WI38 (cell line): Measurements from ENCODE around the gene LDAH.

Source experiments
- H3K4me3 ChIP-seq: 2 replicates; pipeline ENCODE4 v1.5.1; 2011; ENCODE audit warnings: low read depth, mild to moderate bottlenecking, control low read depth, low read length
- CTCF ChIP-seq: IDR thresholded peaks from 2 replicates; pipeline ENCODE4 v1.5.1; 2012; ENCODE audit warnings: low read depth, mild to moderate bottlenecking, control low read depth, low read length

LDAH gene

DNA sequence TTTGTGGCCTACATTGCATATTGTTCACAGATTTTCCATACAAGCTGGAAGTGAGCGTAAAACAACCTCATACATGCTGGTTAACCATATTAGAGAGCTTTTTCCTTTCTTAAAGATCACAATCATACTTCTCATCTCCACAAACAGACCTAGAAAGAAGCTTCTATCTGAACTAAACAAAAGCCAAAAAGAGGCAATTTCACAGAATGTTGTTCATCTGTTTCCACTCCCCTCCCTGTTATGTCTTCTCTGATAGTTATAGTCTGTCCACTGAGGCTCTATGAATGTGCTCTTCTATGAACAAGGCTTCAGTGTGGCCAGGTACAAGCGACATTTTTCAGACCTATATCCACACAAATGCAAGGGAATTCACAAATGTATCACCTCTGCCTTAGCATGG lies 63.4 kb downstream of the LDAH start:
- H3K4me3 ChIP-seq, result no peak overlapping the region
- TF ChIP-seq CTCF, result no peak

GRCh38 chr2:20758997-20759396 lies 63.9 kb downstream of the LDAH start:
- no peak for TF ChIP-seq CTCF
- no peak overlapping the region for H3K4me3 ChIP-seq

GRCh38 chr2:20757405-20758090 lies 65.4 kb downstream of the LDAH start:
- H3K4me3 ChIP-seq, result no peak overlapping the region
- TF ChIP-seq CTCF, result no peak

- H3K4me3 ChIP-seq, result no peak overlapping the region
- peak; percentile 28; the same call in 1 of the 2 replicates for TF ChIP-seq CTCF
These were observed 67.6 kb downstream of the LDAH start for GRCh38 chr2:20755132-20755800.

- TF ChIP-seq CTCF, result no peak
- no peak overlapping the region for H3K4me3 ChIP-seq
These were observed 70.6 kb downstream of the LDAH start for GRCh38 chr2:20752293-20752692.

- no peak overlapping the region for H3K4me3 ChIP-seq
- no peak for TF ChIP-seq CTCF
These were observed 75.6 kb downstream of the LDAH start for GRCh38 chr2:20747317-20747716.

DNA sequence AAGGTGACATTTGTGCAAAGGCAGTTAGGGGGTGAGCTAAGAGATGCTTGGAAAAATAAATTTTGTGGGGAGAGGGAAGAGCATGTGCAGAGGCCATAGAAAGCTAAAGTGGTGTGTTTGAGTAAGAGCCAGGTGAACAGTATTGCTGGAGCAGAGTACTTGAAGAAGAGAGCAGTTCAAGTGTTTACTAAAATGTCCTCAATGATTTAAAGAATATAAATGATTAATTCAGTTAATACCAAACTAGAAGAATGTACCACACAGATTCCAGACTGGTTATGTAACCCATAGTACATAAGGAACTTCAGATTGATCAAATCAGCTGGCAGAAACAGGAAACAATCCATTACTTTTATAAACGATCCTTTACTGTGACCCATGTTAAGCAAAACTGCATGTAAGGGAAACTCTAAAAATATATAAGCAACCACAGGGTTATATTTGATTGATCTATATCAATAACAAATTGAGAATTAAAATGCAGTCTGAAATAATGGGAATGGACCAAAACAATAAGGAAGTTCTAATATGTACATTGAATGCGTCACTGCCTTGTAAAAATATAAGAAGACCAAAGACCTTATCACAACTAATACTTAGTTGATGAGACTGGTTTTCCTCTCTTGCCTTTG lies 76.9 kb downstream of the LDAH start:
- H3K4me3 ChIP-seq, result no peak overlapping the region
- no peak for TF ChIP-seq CTCF
